DMS79 treated with DMSO at 0.1 percent for 48 hours (cell line): ENCODE results near the gene ATP5F1D.

Source experiments
- DNase-seq: peaks from one replicate; lab custom pipeline; 2025; lab: John Stamatoyannopoulos, UW

The ATP5F1D gene

DNA sequence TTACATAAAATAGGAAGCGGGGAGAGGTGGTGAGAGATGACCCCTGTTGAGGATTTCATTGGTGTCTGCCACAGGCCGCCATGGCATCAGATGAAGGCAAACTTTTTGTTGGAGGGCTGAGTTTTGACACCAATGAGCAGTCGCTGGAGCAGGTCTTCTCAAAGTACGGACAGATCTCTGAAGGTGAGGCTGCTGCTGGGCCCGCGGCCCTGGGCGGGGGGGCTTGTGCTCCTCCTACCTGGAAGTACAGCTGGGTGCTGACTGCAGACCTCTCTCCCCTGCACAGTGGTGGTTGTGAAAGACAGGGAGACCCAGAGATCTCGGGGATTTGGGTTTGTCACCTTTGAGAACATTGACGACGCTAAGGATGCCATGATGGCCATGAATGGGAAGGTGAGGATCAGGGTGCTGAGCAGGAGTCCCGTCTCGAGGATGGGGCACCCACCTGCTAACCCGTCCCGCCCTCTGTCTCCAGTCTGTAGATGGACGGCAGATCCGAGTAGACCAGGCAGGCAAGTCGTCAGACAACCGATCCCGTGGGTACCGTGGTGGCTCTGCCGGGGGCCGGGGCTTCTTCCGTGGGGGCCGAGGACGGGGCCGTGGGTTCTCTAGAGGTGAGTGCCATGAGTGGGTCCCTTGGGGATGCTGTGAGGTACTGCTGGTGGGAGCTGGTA lies 29.4 kb downstream of the ATP5F1D start:
- no peak for DNase-seq

DNA sequence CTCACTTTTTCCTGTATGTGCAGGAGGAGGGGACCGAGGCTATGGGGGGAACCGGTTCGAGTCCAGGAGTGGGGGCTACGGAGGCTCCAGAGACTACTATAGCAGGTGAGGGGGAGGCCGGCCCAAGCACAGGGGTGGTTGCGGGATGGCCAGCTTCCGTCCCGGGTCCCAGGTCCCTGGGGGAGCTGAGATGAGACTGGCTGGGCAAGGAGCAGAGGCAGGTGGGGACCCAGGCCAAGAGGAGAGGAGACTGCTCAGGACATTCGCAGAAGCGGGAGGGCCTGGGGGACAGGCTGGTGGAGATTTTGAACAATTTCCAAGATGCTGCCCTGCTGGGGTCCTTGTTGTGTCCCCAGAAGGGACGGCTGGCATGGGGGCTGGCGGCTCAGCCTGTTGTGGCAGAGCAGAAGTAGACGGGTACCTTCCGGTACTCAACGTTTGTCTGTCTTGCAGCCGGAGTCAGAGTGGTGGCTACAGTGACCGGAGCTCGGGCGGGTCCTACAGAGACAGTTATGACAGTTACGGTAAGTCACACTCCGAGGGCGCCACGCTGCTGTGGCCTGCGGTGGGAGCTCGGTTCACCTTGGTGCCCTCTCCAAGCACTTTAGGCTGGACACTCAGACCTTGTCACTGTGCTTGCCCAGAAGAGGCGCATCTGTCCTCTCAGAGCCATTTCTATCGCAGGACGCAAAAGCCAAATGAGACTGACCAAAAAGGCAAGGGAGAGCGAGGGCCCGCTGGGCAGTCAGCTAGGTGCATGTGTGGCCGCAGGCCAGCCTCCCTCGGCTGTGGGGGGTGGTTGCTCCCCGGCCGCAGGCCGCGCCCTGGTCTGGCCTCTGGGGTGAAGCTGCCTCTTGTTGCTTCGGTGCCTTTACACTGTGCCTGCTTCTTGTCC lies 30.2 kb downstream of the ATP5F1D start:
- no peak for DNase-seq

DNA sequence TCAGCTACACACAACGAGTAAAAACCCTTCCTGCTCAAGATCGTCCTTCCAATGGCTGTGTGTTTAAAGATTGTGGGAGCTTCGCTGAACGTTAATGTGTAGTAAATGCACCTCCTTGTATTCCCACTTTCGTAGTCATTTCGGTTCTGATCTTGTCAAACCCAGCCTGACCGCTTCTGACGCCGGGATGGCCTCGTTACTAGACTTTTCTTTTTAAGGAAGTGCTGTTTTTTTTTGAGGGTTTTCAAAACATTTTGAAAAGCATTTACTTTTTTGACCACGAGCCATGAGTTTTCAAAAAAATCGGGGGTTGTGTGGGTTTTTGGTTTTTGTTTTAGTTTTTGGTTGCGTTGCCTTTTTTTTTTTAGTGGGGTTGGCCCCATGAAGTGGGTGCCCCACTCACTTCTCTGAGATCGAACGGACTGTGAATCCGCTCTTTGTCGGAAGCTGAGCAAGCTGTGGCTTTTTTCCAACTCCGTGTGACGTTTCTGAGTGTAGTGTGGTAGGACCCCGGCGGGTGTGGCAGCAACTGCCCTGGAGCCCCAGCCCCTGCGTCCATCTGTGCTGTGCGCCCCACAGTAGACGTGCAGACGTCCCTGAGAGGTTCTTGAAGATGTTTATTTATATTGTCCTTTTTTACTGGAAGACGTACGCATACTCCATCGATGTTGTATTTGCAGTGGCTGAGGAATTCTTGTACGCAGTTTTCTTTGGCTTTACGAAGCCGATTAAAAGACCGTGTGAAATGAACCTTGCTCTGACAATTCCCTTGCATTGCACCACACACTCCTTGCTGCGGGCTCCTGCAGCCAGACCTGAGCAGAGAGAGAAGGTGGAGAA lies 31.1 kb downstream of the ATP5F1D start:
- DNase-seq, result no peak

DNA sequence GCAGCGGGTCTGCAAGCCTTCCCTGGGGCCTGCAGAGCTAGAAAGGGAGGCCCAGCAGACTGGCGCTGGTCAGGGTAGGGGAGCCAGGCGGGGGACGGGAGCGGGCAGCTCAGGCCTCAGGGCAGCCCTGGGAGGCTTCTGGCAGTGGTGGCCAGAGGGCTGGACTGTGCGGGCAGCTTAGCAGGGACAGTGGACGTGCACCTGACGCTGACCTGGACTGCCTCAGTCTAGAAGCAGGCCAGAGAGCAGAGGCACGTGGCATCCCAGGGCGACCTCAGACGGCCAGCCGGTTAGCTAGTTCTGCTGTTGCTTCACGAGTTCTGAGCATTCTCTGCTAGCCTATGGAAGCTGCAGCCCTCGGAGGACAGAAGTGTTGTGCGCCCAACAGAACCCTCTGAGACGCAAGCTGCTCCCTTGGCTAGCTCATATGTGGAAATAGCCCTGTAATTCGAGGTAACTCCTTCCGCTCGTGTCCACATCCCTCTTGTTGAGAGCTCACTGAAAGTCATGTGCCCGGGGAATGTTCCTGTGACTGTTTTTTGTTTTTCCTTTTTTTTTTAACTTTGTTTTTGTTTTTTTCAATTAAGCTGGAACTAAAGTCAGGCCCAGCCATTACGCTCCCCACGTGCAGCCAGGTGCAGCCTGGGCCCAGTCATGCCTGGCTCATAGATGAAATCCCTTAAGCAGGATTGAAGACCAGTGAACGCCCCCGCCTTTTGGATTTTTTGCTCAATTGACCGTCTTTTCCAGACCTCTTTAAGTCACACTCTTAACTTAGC lies 31.9 kb downstream of the ATP5F1D start:
- no peak for DNase-seq

DNA sequence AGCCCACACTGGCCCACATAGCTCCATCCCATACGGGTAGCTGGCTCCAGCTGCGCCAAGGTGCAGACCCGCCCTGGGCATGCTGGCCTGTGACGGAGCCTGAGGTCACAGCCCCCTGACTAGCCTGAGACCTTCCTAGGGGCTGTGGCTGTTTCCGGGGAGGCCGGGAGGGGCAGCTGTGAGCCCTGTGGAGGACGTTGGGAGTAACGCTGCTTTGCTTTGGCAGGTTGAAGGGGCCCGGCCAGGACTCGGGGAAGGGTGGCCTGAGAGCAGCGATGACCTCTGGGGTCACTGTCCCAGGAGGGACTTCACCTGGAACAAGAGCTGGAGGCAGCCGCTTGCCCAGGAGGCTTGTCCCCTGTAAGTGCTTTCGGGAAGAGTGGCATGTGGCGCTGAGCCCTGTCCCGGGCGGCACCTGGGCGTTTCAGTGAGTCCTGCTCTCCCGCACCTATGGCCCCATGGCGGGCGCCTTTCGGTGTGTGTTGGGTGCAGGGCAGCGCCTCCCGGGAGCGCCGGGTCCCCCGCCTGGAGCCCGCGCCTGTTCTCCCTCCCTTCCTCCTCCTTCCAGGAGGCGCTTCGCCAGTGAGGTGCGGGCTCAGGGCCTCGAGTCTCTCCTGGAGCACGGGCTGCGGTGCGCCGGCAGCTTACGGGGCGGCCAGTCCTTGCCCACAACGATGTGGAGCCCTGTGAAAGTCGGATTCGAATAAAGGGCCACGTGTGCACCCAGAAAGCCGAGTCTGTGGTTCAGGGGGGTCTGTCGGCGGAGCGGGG lies 32.7 kb downstream of the ATP5F1D start:
- no peak for DNase-seq

DNA sequence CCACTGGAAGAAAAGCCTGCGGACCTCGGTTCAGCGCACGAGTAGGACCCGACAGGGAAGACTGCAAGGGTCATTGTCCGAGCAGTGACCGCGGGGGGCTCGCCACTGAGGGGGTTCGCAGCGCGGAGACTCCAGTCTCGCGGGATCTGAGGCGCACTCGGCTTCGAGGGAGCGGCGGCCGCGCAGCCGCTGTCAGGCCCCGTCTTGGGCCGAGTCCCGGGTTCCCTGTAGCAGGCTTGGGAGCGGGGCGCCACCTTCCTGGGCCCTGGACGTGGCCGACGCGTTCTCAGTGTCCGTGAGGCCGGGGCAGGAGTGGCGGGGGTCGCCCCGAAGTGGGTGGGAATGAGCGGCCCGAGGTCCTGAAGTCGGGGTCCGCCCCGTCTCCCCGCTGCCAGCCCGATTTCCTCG lies 33.3 kb downstream of the ATP5F1D start:
- DNase-seq, result no peak

DNA sequence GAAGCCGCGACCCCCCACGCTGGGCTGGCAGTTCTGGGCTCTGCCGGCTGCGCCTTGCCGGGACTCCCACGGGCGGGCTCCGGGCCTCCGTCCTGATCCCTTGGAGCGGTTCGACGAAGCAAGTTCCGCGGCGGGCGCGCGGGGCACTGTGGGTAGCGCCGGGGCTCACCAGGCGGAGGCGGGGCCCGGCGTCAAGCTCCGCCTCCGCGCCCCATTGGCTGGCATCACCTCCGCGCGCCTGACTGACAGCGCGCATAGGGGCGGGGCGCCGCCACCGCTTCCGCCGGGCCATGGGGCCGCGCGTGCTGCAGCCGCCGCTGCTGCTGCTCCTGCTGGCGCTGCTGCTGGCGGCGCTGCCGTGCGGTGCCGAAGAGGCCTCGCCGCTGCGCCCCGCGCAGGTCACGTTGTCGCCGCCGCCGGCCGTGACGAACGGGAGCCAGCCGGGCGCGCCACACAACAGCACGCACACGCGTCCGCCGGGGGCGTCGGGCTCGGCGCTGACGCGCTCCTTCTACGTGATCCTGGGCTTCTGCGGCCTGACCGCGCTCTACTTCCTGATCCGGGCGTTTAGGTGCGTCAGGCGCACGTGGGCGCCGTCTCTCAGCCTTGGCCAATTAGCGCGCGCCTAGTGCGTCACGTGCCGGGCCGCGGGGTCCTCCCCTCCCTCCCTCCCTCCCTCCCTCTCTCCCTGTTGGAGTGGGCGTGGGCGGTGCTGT lies 33.9 kb downstream of the ATP5F1D start, which contains the start of gene FAM174C:
Gene FAM174C, plus strand, starts transcription at position 271 of the 716 bp plus-strand sequence. Its CDS starts 20 bp downstream, at position 291.
- peak; percentile 88 for DNase-seq

DNA sequence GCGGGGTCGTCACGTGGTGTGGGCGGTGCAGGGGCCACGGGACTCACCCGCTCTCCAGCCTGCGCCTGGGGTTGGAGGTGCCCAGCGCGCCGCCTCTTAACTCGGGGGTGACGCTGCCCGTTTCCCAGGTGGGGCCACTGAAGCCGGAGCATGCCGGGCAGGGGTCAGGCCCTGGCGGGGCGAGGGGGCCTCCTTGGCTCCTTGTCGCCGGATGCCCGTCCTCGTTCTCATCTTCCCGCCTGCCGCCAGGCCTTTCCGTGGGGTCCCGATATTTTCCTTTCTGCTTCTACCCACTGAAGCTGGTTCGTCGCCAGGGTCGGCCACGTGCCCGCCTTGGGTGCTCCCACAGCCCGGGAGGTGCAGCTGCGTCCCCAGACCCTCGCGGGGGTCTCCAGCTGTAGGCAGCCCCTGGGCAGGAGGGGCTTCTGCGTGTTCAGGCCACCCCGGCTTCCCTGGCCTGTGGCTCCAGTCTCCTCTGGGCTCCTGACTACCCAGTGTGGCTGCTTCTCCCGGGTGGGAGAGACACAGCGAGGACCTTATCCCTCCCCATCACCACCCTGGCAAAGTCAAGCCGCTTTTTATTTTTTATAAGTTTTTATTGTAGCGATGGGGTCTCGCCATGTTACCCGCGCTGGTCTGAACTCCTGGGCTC lies 34.6 kb downstream of the ATP5F1D start:
- DNase-seq, result no peak

DNA sequence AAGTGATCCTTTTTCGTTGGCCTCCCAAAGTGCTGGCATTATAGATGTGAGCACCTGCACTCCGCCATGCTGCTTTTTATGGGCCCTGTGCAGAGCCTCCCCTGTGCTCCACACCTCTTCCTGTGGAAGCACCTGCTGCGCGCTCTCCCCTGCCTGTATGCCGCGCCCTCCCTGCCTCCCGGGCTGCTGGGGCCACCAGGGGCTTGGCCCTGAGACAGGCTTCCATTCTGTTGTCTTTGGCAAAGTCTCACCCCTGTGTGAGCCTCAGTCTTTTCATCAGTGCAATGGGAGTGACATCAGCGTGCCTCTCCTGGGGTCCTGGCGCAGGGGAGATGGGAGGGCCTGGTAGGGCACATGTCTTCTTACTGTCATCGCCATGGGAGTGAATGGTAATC lies 35.1 kb downstream of the ATP5F1D start:
- DNase-seq, result no peak

DNA sequence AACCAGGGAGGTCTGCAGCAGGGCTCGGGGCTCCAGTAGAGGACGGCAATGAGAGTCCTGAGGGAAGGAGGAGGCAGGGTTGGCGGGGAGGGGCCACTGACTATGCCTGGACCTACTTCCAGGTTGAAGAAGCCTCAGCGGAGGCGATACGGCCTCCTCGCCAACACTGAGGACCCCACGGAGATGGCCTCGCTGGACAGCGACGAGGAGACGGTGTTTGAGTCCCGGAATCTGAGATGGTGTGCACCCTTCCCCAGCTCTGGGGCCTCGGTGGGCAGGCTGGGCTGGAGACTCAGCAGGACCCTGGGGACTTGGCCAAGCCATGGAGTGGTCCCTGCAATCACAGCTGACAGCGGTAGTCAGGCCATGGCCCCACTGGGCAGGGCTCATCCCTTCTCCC lies 35.5 kb downstream of the ATP5F1D start:
- DNase-seq, result no peak

DNA sequence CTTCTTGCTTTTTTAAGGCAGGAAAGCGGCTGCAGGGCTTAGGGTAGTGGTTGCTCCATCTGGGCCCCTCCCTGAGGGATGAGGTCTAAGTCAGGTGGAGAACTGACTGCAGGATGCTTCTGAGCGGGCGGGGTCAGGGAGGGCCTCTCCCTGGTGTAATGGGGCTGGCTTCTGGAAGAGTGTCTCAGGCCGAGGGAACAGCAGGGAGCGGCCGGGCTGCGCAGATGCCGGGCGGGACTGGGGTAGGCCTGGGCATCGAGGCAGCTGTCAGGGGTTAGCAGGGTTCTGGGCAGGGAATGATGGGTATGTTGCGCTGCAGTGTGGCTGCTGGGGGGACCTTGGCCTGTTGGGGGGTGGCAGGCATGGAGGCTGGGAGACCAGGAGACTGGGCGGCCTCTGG lies 36.5 kb downstream of the ATP5F1D start:
- DNase-seq, result no peak

DNA sequence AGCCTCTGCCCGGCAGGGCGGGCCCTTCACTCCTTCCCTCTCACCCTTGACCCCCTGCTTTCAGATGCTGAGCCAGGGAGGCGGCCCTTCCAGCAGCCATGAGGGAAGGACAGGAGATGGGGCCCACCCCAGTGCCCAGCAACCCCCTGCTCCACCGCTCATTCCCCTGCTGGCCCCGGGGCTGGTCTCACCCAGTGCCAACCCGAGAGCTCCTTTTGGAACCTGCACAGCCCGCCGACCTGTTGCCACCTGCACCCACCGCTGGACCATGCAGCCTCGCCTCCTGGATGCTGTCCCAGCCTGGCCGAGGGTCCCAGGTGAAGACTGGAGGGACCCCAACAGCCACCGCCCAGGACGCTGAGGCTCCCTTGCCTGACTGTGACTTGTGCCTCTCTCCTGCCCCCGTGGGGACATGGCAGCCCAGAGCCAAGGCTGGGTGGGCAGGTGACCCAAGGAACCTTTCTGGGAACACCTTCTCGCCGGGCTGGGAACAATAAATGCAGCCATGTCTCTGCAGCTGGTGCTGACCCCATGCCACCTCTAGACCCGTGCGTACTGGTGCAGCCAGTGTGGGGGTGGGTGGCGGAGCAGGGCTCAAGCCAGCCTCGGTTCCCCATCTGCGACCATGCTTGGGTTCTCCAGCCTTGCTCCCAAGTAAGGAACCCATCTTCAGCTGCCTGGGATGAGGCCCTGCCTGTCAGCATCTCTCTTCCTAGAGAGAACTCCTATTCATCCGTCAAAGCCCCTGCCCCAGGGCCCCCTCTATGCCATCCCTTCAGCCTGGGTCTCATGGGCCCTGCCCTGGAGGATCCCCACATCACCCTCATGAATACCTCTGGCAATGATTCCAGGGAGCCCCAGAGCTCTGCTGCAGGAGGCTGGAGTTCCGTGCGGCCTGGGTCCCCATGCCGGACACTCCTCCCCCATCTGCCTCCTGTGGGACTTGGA lies 37.4 kb downstream of the ATP5F1D start:
- no peak for DNase-seq

DNA sequence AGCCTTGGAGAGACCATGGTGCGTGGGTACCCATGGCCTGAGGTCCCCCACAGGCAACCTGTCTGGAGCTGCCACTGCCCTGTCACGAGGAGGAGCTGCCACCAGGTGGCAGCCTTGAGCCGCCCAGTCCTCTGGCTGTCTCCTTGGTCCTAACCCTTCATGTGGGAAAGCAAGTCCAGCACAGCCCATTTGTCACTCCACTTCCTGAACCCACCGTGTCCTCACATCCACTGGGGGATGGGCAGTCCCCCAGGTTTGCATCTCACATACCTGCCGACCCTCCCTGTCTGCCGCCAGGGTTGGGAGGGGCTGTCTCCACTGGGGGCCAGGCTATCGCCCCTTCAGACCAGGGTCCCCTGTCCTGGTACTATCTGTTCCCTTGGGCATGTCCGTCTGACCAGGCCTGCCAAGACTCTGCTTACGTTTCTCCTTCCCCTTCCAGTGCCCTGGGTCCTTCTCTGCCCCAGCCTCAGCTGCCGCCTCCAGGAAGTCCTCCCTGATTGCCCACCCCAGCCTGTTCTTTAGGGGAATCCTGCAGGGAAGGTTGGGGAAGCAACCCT lies 38.3 kb downstream of the ATP5F1D start:
- peak; percentile 48 for DNase-seq

DNA sequence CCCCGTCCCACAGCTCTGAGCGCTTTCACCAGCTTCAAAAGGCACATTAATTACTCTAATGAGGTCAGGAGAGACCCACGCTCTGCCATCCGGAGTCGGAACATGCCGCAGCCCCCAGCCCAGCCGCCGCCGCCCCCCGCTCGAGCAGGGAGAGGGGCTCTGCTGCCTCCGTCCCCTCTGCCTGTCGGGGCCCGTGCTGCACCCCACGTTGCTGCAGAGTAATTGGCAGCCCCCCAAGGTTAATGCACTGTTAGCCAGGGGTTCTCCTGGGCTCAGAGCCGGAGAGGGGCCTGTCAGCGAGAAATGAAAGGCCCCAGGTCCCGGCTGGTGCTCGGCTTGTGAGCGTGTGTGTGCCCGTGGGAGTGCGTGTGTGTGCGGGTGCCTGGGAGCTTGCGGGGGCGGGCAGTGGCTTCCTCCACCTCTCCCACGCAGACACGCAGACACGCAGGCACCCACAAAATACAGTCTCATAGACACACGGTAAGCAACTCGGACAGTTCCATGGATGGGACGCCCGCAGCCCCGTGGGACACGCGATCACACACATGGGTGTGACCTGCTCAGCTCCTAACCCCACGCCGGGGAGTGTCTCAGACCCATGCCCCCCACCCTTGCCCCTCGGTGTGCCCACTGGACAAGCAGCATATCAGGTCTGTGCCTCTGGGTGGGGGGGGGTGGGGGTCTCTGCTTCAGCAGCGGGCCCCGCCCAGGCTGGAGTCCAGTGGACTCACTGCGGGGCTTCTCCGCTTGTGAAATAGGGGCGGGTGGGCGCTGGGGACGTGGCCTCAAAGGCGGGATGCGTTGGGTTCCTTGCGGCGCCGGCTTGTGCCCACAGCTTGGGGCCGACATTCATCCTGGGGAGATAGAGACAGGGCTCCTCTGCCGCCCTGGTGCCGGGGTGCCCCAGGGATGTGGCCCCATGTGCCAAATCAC lies 39.4 kb downstream of the ATP5F1D start:
- no peak for DNase-seq

DNA sequence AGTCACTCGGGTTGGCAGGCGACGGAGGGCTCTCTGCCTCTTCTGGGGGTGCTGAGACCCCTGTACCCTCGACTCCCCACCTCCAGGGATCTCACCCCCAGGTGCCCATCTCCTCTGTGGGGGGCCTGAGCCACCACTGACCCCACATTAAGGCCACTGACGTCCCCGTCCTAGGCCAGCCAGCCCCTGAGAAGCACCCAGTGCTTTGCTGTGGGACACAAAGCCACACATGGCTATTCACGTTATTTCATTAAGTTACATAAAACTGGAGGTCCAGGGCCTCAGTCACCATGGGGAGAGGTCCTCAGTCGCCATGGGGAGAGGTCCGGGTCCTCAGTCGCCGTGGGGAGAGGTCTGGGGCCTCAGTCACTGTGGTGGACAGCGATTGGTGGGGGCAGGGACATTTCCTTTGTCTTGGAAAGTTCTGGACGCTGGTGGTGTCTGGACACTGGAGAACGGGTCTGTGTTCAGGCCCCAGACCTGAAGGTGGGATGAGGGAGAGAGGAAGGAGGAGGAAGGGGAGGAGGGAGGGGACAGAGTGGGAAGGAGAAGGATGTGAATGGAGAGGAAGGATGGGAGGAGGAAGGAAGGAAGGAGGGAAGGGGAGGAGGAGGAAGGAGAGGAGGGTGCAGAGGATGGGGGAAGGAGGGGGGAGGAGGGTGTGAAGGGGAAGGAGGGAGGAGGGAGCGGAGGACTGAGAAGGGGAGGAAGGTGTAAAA lies 40.2 kb downstream of the ATP5F1D start:
- no peak for DNase-seq

DNA sequence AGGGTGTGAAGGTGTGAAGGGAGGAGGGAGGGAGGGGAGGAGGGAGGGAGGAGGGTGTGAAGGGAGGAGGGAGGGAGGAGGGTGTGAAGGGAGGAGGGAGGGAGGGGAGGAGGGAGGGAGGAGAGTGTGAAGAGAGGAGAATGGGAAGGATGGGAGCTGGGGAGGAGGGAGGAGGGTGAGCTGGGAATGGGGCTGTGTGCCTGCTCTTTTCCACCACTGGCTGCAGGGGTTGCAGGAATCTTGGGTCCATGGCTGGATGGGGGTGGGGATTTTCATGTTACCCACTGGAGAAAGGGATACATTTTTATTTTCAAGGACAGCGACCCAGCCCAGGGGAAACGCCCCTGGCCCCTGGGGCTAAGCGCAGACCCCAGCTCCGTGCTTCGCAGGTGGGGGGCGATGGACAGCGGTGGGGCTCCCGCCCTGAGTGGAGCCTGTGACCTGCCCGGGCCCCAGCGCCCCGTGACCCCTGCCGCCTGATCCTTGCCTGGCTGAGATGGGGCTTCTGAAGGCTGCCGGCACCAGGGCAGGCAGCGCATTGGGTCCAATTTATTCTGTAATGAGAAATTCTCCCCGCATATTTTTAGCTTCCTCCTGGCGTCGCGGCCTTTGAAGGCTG lies 41.1 kb downstream of the ATP5F1D start:
- no peak for DNase-seq
